Activated T-cell treated with anti-CD3 and anti-CD28 coated beads for 4 hours (primary cell): ENCODE results near the gene MAGEB17.
"Not testable (repeated sequence)": the region's sequence is repeated elsewhere in the genome, so short reads cannot be mapped to it uniquely, and the experiment has no call there.

Source experiments
- DNase-seq: peaks from one replicate; pipeline ENCODE4 v3.0.0-alpha.2; 2020

MAGEB17 gene

DNA sequence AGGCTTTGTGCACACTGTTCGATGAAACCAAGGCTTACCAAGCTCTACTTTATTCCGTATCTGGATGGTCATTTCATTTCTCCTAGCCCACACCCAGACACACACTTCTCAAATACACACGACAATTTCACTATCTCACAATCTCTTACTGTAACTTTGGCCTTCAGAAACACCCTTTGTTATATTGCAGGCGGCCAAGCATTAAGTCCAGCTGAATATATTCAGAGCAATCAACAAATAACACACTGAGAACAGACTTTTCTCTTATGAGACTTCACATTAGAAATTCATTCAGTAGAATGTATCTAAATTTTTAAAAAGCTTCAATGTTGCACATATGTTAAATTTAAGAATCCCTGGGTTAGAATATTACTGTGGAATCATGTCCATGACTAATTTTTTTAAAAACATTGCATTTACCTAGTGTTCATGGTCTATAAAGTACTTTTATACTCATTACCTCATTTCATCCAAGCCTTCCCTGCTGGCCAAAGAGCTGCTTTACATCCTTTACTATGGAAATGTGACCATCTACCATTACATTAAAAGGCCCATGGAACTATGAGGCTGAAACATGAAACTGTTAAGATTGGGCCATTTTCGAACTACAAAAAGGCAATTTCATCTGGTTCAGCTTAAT lies 10.5 kb upstream of the MAGEB17 start:
- no peak for DNase-seq

DNA sequence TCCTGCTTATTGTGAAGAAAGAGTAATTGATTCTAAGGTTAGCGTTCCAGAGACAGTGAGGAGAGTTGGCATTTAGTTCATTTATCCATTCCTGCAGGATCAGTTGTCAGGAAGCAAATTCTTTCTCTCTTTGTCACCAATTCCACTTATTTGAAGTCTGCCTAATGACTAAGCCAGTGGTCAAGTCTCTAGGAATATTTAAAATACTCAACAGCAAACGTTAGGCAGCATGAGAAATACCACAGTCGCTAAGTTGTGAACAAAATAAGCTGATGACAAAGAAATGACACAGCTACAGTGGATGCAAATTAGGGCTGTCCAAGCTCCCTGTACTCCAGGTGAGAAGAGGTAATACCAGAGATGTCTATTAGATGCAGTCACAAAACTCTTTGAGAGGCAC lies 6.6 kb upstream of the MAGEB17 start:
- DNase-seq, result no peak

DNA sequence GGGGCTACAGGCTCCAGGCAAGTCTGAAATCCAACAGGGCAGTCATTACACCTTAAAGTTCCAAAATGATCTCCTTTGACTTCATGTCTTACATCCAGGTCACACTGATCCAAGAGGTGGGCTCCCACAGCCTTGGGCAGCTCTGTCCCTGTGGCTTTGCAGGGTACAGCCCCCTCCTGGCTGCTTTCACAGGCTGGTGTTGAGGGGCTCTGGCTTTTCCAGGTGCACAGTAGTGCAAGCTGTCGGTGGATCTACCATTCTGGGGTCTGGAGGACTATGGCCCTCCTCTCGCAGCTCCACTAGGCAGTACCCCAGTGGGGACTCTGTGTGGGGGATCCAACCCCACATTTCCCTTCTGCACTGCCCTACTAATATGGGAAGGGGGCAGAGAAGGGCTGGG lies 6.1 kb upstream of the MAGEB17 start:
- not testable (repeated sequence) for DNase-seq

DNA sequence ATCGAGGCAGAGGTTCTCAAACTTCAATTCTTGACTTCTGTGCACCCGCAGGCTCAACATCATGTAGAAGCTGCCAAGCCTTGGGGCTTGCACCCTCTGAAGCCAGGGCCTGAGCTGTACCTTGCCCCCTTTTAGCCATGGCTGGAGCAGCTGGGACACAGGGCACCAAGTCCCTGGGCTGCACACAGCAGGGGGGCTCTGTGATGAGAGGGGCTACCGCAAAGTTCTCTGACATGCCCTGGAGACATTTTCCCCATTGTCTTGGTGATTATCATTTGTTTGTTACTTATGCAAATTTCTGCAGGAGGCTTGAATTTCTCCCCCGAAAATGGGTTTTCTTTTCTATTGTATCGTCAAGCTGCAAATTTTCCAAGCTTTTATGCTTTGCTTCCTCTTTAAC lies 4.9 kb upstream of the MAGEB17 start:
- DNase-seq, result no peak

- no peak for DNase-seq
Observed at GRCh38 chrX:16164748-16165147, 2.5 kb upstream of the MAGEB17 start.

DNA sequence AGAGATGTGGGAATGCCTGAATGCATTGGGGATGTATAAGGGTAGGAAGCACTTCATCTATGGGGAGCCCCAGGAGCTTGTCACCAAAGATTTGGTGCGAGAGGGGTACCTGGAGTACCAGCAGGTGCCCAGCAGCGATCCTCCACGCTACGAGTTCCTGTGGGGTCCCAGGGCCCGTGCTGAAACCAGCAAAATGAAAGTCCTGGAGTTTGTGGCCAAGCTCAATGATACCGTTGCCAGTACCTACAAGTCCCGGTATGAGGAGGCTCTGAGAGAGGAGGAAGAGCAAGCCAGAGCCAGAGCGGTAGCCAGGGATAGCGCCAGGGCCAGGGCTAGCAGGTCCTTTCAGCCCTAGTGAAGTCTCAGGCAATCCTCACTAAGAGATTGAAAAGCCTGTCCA lies 3.8 kb downstream of the MAGEB17 start:
- no peak for DNase-seq

DNA sequence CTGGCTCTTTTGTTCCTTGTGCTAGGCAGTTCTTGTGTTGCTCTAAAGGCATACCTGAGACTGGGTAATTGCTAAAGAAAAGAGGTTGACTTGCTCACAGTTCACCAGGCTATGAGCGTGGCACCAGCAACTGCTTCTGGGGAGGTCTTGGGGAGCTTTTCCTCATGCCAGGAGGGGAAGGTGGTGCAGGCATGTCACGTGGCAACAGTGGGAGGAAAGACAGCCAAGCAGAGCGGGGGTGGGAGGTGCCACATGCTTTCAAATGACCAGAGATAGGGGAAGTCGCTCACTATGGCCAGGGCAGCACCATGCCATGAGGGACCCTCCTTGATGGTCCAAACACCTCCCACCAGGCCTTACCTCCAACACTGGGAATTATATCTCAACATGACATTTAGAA lies 4.7 kb downstream of the MAGEB17 start:
- DNase-seq, result no peak

- DNase-seq, result no peak
Observed at GRCh38 chrX:16172391-16172790, 5.1 kb downstream of the MAGEB17 start.

DNA sequence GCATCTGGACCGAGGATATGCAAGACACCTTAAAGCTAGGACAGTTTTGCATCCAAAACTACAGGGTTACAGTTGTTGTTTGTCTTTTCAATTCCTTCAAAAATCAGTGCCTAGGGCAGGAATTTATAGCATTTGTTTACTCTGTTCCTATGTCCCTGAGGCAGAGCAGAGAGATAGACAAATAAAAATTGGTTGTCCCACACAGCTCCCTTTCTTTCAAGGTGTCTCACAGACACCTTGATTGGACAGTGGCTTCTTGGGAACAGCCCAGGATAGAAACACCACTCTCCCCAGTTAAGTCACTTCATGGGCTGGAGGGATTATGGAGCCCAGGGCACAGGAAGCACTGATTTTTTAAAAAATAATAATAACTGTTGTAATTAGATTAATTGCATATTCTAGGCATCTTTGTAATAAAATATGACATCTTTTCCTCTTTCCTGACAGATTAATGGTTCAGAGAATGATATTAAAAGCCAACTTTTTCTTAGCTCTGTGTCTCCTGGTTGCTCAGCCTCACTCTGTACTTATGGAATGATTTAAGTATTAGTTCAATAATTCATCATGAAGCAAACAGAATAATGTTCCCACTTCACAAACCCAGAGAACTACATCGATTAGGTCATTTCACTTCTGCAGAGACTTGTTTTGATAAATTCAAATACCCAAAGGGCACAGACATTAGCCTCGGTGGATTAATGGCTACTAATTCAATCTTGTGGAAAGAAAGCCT lies 8.2 kb downstream of the MAGEB17 start:
- no peak for DNase-seq

- no peak for DNase-seq
Observed at GRCh38 chrX:16177260-16177659, 10.0 kb downstream of the MAGEB17 start.

GRCh38 chrX:16183843-16184242 lies 16.6 kb downstream of the MAGEB17 start:
- not testable (repeated sequence) for DNase-seq

GRCh38 chrX:16185725-16186136 lies 18.4 kb downstream of the MAGEB17 start:
- no peak for DNase-seq

- DNase-seq, result no peak
Observed at GRCh38 chrX:16186380-16187007, 19.2 kb downstream of the MAGEB17 start.

DNA sequence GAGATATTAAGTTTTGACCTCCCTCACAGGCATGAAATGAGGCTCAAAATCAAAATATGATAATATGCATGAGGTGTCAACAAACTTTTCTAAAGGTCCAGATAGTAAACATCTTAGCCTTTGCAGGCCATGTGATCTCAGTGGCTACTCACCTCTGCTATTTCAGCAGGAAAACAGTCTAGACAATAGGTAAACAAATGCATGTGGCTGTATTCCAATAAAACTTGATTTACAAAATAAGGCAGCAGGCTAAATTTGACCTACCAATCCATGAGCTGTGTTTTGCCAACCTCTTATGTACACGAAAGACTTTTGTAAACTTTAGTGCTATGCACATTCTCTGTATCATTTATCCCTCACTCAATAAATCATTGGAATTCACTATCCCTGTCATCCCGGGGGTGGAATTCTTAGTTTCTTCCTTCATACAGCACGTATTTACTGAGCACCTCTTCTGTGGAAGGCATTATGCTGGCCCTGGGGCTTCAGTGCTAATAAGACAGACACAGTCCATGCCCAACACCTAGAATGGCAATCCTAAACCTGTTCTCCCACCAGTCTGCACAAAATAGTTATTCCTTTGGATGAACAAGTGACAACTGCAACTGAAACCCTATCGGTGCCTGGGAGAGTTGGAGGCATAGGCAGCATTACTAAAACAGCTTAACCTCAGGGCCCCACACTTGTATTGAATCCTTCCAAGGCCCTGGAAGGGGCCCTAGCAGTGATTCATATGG lies 19.9 kb downstream of the MAGEB17 start:
- DNase-seq, result no peak

GRCh38 chrX:16188687-16189086 lies 21.4 kb downstream of the MAGEB17 start:
- DNase-seq, result no peak

GRCh38 chrX:16191605-16192004 lies 24.3 kb downstream of the MAGEB17 start:
- DNase-seq, result no peak

DNA sequence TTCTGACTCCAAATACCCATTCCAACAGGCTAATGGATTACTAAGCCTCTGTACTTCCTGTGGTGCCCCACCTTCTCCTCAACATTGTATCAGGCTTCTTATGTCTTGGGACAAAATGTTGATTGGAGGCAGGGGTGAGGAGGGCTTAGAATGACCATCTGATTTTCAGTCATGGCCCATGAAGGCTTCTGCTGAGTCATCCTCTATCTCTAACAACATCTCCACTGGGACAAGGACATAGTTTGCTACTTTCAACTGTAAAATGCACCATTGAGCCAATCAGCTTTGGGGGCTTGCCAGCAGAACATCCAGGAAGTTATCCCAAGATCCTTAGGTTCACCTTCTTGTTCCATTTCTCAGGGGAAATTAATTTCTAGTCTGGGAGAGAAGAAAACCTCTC lies 29.5 kb downstream of the MAGEB17 start:
- DNase-seq, result no peak

- DNase-seq, result no peak
Observed at GRCh38 chrX:16199343-16199742, 32.1 kb downstream of the MAGEB17 start.

GRCh38 chrX:16202943-16203342 lies 35.7 kb downstream of the MAGEB17 start:
- no peak for DNase-seq

DNA sequence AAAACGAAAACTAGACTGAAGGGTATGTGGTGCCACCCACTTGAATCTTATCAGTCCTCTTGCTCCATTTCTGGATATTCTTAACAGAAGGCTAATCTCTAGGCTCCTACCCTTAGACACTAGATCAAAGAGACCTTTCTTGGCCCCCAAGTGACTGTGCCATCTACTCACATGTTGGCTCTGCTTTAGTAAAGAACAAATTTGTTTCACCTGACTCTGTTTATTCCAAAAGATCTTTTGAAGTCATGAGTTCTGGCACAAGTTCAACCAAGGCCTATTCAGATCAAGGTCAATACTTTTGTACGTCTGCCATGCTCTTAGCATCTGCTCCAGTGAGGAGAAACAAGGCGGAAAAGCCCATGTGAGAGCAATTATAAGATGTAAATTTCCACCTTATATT lies 37.3 kb downstream of the MAGEB17 start:
- no peak for DNase-seq

GRCh38 chrX:16205840-16206239 lies 38.6 kb downstream of the MAGEB17 start:
- DNase-seq, result no peak

DNA sequence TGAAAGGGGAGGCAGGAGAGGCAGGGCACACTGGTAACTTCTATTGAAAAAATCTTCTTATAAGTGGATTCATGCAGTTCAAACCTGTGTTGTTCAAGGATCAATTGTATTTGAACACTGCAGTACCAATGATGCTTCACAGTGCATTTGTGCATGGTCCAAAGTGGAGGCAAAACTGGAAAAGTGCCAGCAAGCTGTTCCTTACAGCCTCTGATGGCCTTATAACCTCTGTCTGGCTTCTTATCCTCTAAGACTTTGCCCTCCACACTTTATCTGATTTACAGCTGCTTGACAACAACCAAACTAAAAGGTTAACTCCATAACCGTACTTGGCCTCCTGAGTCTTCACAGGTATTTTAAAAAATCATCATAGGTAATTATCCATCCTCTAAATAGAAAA lies 40.4 kb downstream of the MAGEB17 start:
- no peak for DNase-seq

- no peak for DNase-seq
Observed at GRCh38 chrX:16208601-16209000, 41.3 kb downstream of the MAGEB17 start.

DNA sequence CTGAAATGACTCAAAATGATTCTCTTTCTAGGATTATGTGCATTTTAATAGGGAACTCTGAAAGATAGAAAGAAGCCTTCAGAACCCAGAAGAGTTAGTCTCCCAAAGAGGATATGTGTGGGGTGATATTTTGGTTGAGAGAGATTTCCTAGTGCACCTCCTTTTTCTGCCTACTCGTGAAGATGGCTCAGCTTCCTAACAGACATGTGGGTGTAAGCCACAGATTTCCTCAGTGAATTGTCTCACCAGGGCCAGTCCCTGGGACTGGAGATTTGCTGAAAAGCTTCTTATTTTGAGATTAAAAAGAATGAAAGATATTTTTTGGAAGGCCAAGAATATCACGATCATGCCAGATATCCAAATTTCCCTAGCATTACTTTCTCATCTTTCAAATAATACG lies 42.8 kb downstream of the MAGEB17 start:
- no peak for DNase-seq
